Vagina (tissue), 2 donors: Measurements from ENCODE around the gene LRCH1.

Experiments used
- POLR2A ChIP-seq, 2 donors: fragments of 450-650 bp; IDR thresholded peaks; one replicate each; pipeline ENCODE4 v1.6.1; 2017; ENCODE audit warnings: antibody characterized with exemption in 2 of 2, mild to moderate bottlenecking in 2 of 2, moderate library complexity in 2 of 2
- POLR2AphosphoS5 ChIP-seq, 2 donors: sonication (generic); formaldehyde crosslinking; IDR thresholded peaks; one replicate each; pipeline ENCODE4 v1.9.0; 2017; ENCODE audit warnings: antibody characterized with exemption in 2 of 2, mild to moderate bottlenecking in 2 of 2, low read depth in 1 of 2; ENCODE audit not compliant: insufficient read depth in 1 of 2
- TF ChIP-seq, protein P1 (sequence below), 3 experiments: fragments of 450-650 bp in 2 of 3; fragments of 200-600 bp in 1 of 3; sonication (generic) in 1 of 3; IDR thresholded peaks; one replicate each; pipeline ENCODE4 v1.5.1; 2017 to 2019; ENCODE audit warnings: antibody characterized with exemption in 3 of 3, mild to moderate bottlenecking in 2 of 3, moderate library complexity in 2 of 3

DNA sequence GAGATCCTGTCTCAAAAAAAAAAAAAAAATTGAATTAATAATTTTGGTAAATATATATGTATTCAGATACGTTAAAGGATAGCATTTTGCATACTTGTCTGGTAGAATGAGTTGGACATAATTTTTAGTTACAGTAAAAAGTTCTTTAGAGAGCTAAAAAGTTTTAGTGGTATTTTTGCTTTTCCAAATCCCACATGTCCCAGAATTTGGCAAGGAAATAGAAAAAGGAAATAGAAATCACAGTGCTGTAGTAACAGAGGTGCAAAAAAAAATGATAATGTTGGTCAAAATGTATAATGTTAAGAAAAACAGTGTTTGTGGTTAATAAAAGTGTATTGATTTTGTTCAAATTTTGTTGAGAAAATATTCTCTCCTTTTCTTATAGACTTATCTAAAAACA lies 96.8 kb downstream of the LRCH1 start:
- TF ChIP-seq, protein P1, sequence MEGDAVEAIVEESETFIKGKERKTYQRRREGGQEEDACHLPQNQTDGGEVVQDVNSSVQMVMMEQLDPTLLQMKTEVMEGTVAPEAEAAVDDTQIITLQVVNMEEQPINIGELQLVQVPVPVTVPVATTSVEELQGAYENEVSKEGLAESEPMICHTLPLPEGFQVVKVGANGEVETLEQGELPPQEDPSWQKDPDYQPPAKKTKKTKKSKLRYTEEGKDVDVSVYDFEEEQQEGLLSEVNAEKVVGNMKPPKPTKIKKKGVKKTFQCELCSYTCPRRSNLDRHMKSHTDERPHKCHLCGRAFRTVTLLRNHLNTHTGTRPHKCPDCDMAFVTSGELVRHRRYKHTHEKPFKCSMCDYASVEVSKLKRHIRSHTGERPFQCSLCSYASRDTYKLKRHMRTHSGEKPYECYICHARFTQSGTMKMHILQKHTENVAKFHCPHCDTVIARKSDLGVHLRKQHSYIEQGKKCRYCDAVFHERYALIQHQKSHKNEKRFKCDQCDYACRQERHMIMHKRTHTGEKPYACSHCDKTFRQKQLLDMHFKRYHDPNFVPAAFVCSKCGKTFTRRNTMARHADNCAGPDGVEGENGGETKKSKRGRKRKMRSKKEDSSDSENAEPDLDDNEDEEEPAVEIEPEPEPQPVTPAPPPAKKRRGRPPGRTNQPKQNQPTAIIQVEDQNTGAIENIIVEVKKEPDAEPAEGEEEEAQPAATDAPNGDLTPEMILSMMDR (IDR thresholded peaks at IDR 0.05), result no peak
- TF ChIP-seq POLR2AphosphoS5 (IDR thresholded peaks at IDR 0.05; ENCODE audit: insufficient read depth in 1 of 2, low read depth in 1 of 2), result no peak
- TF ChIP-seq POLR2A (IDR thresholded peaks at IDR 0.05), result no peak
